ENCODE results near the gene PAX5. TPM values are rescaled to one million over a fixed set of nuclear protein-coding genes. Genes with fewer than 3 reads are reported as not detected.
"Not testable (repeated sequence)": the region's sequence is repeated elsewhere in the genome, so short reads cannot be mapped to it uniquely, and the experiment has no call there.

PAX5 gene
- total RNA-seq, result not detected in 2 replicates
- not detected in 2 replicates for polyA plus RNA-seq
- not detected in 2 replicates for polyA plus RNA-seq (2012)
- not detected in 2 replicates for polyA minus RNA-seq (ENCODE audit: low replicate concordance)

- Histone ChIP-seq H3K4me1 (ENCODE audit: control insufficient read depth, extremely low read depth, insufficient read depth, low read length) (no peaks in the 10 kb centered on the region), H3K4me2 (ENCODE audit: extremely low read depth, insufficient read depth, low read length) (no peak within 1 kb of the TSS), H2AFZ (ENCODE audit: low read length) (no peak within 1 kb of the TSS), H3K79me2 (ENCODE audit: control insufficient read depth, insufficient read depth, low read length) (no peaks in the 10 kb centered on the region), H3K9me3 (ENCODE audit: control insufficient read depth, insufficient read depth, low read depth, low read length) (no peaks in the 10 kb centered on the region), H3K27ac (ENCODE audit: insufficient read depth, low read length) (no peak within 1 kb of the TSS), H3K27me3 (ENCODE audit: control insufficient read depth, insufficient read depth, low read length) (peaks cover 99% of the 10 kb centered on the region), H3K36me3 (ENCODE audit: control insufficient read depth, insufficient read depth, low read length) (no peaks in the 10 kb centered on the region), H4K20me1 (ENCODE audit: control insufficient read depth, extremely low read depth, insufficient read depth, low read length) (no peaks in the 10 kb centered on the region), H3K9ac (ENCODE audit: insufficient read depth, low read length) (no peak within 1 kb of the TSS), H3K4me3 (replicated peaks in 1 of 4; ENCODE audit: control extremely low read depth in 1 of 4, insufficient read depth in 1 of 4, low read depth in 3 of 4, low read length in 4 of 4) (peak within 1 kb of the TSS in 1 of 4 experiments; percentile 10)
- TF ChIP-seq EZH2 (IDR thresholded peaks at IDR 0.05; ENCODE audit: low read length, missing control alignments), result peak; percentile 32
- TF ChIP-seq CTCF (conservative IDR thresholded peaks at IDR 0.05 in 1 of 2, IDR thresholded peaks at IDR 0.05 in 1 of 2; ENCODE audit: low read depth in 1 of 2, low read length in 2 of 2), result no peak
- DNase-seq (ENCODE audit: low read depth in 2 of 2), result no peak
Measured at GRCh38 chr9:37033682-37034304, at the start of gene PAX5. Gene PAX5 (minus strand): TSS chr9:37034268. CDS start chr9:37034031, 237 bp downstream.

DNA sequence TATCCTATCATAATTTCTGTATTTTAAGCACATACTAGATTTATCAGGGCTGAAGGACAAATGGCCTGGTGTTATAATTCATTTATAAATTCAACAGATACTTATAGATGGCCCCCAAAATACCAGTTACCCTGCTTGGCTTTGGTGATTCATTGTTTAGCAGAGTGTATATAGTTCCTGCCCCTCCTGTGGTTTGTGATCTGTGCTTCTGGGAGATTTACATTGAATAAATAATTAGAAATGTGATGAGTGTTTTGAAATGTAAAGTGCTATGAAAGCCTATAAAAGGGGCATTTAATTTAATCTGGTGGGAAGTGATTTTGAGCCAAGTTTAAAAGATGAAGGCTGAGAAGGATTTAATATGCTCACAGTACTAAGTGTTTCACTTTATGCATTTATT, 49.6 kb upstream of the PAX5 start:
- Histone ChIP-seq H3K4me3 (replicated peaks in 1 of 4; ENCODE audit: control extremely low read depth in 1 of 4, insufficient read depth in 1 of 4, low read depth in 3 of 4, low read length in 4 of 4) (no peak overlapping the region), H3K4me1 (ENCODE audit: control insufficient read depth, extremely low read depth, insufficient read depth, low read length) (no peaks in the 10 kb centered on the region), H4K20me1 (ENCODE audit: control insufficient read depth, extremely low read depth, insufficient read depth, low read length) (no peaks in the 10 kb centered on the region), H3K27ac (ENCODE audit: insufficient read depth, low read length) (no peak overlapping the region), H2AFZ (ENCODE audit: low read length) (no peak overlapping the region), H3K36me3 (ENCODE audit: control insufficient read depth, insufficient read depth, low read length) (peaks cover 2% of the 10 kb centered on the region), H3K79me2 (ENCODE audit: control insufficient read depth, insufficient read depth, low read length) (peaks cover 8% of the 10 kb centered on the region), H3K4me2 (ENCODE audit: extremely low read depth, insufficient read depth, low read length) (no peak overlapping the region), H3K27me3 (ENCODE audit: control insufficient read depth, insufficient read depth, low read length) (no peaks in the 10 kb centered on the region), H3K9ac (ENCODE audit: insufficient read depth, low read length) (no peak overlapping the region), H3K9me3 (ENCODE audit: control insufficient read depth, insufficient read depth, low read depth, low read length) (no peaks in the 10 kb centered on the region)
- no peak for TF ChIP-seq CTCF (conservative IDR thresholded peaks at IDR 0.05 in 1 of 2, IDR thresholded peaks at IDR 0.05 in 1 of 2; ENCODE audit: low read depth in 1 of 2, low read length in 2 of 2)
- DNase-seq (ENCODE audit: low read depth in 2 of 2), result no peak

- no peak overlapping the region for H2AFZ ChIP-seq (ENCODE audit: low read length)
- no peaks in the 10 kb centered on the region for H4K20me1 ChIP-seq (ENCODE audit: control insufficient read depth, extremely low read depth, insufficient read depth, low read length)
- H3K9me3 ChIP-seq (ENCODE audit: control insufficient read depth, insufficient read depth, low read depth, low read length), result no peaks in the 10 kb centered on the region
- TF ChIP-seq CTCF (conservative IDR thresholded peaks at IDR 0.05 in 1 of 2, IDR thresholded peaks at IDR 0.05 in 1 of 2; ENCODE audit: low read depth in 1 of 2, low read length in 2 of 2), result no peak
- no peak for TF ChIP-seq EZH2 (IDR thresholded peaks at IDR 0.05; ENCODE audit: low read length, missing control alignments)
- DNase-seq (ENCODE audit: low read depth in 2 of 2), result peak in 1 of 2 donors; percentile 37
- no peaks in the 10 kb centered on the region for H3K27me3 ChIP-seq (ENCODE audit: control insufficient read depth, insufficient read depth, low read length)
- no peaks in the 10 kb centered on the region for H3K36me3 ChIP-seq (ENCODE audit: control insufficient read depth, insufficient read depth, low read length)
- no peak overlapping the region for H3K9ac ChIP-seq (ENCODE audit: insufficient read depth, low read length)
- no peak overlapping the region for H3K27ac ChIP-seq (ENCODE audit: insufficient read depth, low read length)
- no peak overlapping the region for H3K4me2 ChIP-seq (ENCODE audit: extremely low read depth, insufficient read depth, low read length)
- H3K79me2 ChIP-seq (ENCODE audit: control insufficient read depth, insufficient read depth, low read length), result peaks cover 8% of the 10 kb centered on the region
- no peaks in the 10 kb centered on the region for H3K4me1 ChIP-seq (ENCODE audit: control insufficient read depth, extremely low read depth, insufficient read depth, low read length)
- no peak overlapping the region for H3K4me3 ChIP-seq (replicated peaks in 1 of 4; ENCODE audit: control extremely low read depth in 1 of 4, insufficient read depth in 1 of 4, low read depth in 3 of 4, low read length in 4 of 4)
Measured at GRCh38 chr9:37082214-37082765, 48.2 kb upstream of the PAX5 start.

DNA sequence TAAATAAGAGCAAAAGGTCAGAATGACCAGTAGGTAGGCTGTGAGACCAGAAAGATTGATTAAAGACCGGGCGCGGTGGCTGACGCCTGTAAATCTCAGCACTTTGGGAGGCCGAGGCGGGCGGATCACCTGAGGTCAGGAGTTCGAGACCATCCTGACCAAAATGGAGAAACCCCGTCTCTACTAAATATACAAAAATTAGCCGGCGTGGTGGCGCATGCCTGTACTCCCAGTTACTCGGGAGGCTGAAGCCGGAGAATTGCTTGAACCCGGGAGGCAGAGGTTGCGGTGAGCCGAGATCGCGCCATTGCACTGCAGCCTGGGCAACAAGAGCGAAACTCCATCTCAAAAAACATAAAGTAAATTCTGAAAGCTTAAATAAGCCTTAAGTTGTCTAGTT, 47.4 kb upstream of the PAX5 start:
- H3K79me2 ChIP-seq (ENCODE audit: control insufficient read depth, insufficient read depth, low read length); H4K20me1 ChIP-seq (ENCODE audit: control insufficient read depth, extremely low read depth, insufficient read depth, low read length); H3K27ac ChIP-seq (ENCODE audit: insufficient read depth, low read length); H3K9me3 ChIP-seq (ENCODE audit: control insufficient read depth, insufficient read depth, low read depth, low read length); DNase-seq (ENCODE audit: low read depth in 2 of 2); H3K27me3 ChIP-seq (ENCODE audit: control insufficient read depth, insufficient read depth, low read length); H3K36me3 ChIP-seq (ENCODE audit: control insufficient read depth, insufficient read depth, low read length); H3K4me1 ChIP-seq (ENCODE audit: control insufficient read depth, extremely low read depth, insufficient read depth, low read length); H3K9ac ChIP-seq (ENCODE audit: insufficient read depth, low read length); H2AFZ ChIP-seq (ENCODE audit: low read length): not testable (repeated sequence)
- Histone ChIP-seq H3K4me2 (ENCODE audit: extremely low read depth, insufficient read depth, low read length) (peak overlapping the region; percentile 15), H3K4me3 (replicated peaks in 1 of 4; ENCODE audit: control extremely low read depth in 1 of 4, insufficient read depth in 1 of 4, low read depth in 3 of 4, low read length in 4 of 4) (peak overlapping the region in 1 of 4 experiments; percentile 89)
